PFSK-1 (cell line): ENCODE data around the gene FARS2.
A peak's percentile ranks its signal among the peaks of the same experiment; 100 is the strongest.

Experiments used
- FOXP2 ChIP-seq: optimal IDR thresholded peaks from 2 replicates; pipeline ENCODE3; 2011; ENCODE audit warnings: borderline replicate concordance, control low read depth, inconsistent platforms; ENCODE audit not compliant: insufficient read depth; ENCODE audit errors: extremely low read length, extremely low read depth
- POLR2AphosphoS5 ChIP-seq: IDR thresholded peaks from 2 replicates; pipeline ENCODE4 v1.6.1; 2012; ENCODE audit warnings: low read depth, mild to moderate bottlenecking, control low read depth, low read length, moderate library complexity
- REST ChIP-seq, 2 experiments: IDR thresholded peaks; 2 replicates each; pipeline versions ENCODE4 v1.6.1 to v1.8.0; 2011 to 2012; ENCODE audit warnings: low read depth in 2 of 2, low read length in 2 of 2, control low read depth in 1 of 2, inconsistent platforms in 1 of 2, mild to moderate bottlenecking in 1 of 2, moderate library complexity in 1 of 2; ENCODE audit not compliant: insufficient read depth in 1 of 2
- SIN3A ChIP-seq: IDR thresholded peaks from 2 replicates; pipeline ENCODE4 v1.6.1; 2012; ENCODE audit warnings: mild to moderate bottlenecking, low read length, moderate library complexity, borderline replicate concordance; ENCODE audit not compliant: insufficient read depth
- TAF1 ChIP-seq: IDR thresholded peaks from 2 replicates; pipeline ENCODE4 v1.6.1; 2012; ENCODE audit warnings: low read length, control low read depth, borderline replicate concordance; ENCODE audit not compliant: insufficient read depth

FARS2 gene

GRCh38 chr6:5817869-5818268, 556.6 kb downstream of the FARS2 start:
- TF ChIP-seq POLR2AphosphoS5 (no peak), TAF1 (no peak), REST (IDR thresholded peaks at IDR 0.05; ENCODE audit: insufficient read depth in 1 of 2, low read depth in 2 of 2, low read length in 2 of 2) (peak; percentile 68 to 86; a peak in 3 of 4 replicates), SIN3A (no peak)

- TF ChIP-seq SIN3A (no peak), REST (IDR thresholded peaks at IDR 0.05; ENCODE audit: insufficient read depth in 1 of 2, low read depth in 2 of 2, low read length in 2 of 2) (no peak), FOXP2 (no peak), TAF1 (no peak), POLR2AphosphoS5 (no peak)
Measured at GRCh38 chr6:5818959-5819358, 557.6 kb downstream of the FARS2 start.
